ENCODE data around the gene PKDCC. TPM values are rescaled to one million over a fixed set of nuclear protein-coding genes. Genes with fewer than 3 reads are reported as not detected.

PKDCC gene
- total and polyA plus RNA-seq, 2 experiments from 2014 or later: 1.2 to 9.9 TPM

DNA sequence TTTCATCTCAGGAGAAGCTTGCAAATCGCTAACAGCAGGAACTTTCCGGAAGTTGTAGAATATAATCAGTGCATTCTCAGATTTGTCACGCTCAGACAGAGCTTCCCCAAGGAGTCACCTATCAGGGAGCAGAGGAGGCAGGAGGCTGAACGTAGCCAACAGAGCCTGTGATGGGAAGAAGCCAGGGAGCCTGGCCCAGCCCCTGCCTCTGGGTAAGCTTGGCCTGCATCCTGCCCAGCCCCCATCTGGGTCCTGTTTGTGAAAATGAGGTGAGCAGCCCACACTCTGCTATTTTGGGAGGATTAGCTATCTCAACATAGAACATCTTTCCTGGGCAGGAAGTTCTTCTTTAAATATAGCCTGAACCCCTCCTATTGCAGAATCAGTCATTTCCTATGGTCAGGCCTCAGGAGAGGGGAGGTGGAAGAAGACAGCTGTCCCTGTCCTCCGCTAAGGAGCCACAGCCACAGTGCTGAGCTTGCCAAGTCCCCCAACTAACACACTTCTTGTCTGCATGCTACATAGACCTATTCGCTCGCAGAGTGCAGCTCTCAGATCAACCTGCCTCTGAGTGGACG, 19.2 kb upstream of the PKDCC start:
- Histone ChIP-seq H3K4me3 (no peak overlapping the region), H3F3A (ENCODE audit: insufficient read depth) (no peaks in the 10 kb centered on the region), H2AFZ (no peak overlapping the region), H3K27me3 (replicated peaks; ENCODE audit: insufficient read depth) (no peaks in the 10 kb centered on the region), H3K9ac (no peak overlapping the region), H3K36me3 (ENCODE audit: low read depth) (no peaks in the 10 kb centered on the region), H3K27ac (no peak overlapping the region), H3K4me1 (ENCODE audit: insufficient read depth) (peaks cover 7% of the 10 kb centered on the region; the same call in 1 of the 2 replicates), H3K79me2 (ENCODE audit: insufficient read depth) (no peaks in the 10 kb centered on the region), H3K9me2 (ENCODE audit: insufficient read depth) (no peaks in the 10 kb centered on the region), H3K4me2 (ENCODE audit: unreplicated experiment) (no peak overlapping the region), H4K20me1 (ENCODE audit: insufficient read depth) (no peaks in the 10 kb centered on the region), H3K9me3 (ENCODE audit: low read depth) (no peaks in the 10 kb centered on the region)
- in situ Hi-C loops (cut with MboI): no loop called here
- WGBS, 2 experiments (ENCODE audit: low coverage in 1 of 2, low lambda C conversion rate in 2 of 2, missing lambda C conversion rate in 2 of 2): 85 to 91% methylated on average over 8 of the region's 8 CpGs
- TF ChIP-seq EZH2 (IDR thresholded peaks at IDR 0.05; ENCODE audit: insufficient read depth, poor library complexity, severe bottlenecking) (no peak), EZH2phosphoT487 (IDR thresholded peaks at IDR 0.05; ENCODE audit: insufficient read depth, low read depth) (no peak)
- no peak for DNase-seq

DNA sequence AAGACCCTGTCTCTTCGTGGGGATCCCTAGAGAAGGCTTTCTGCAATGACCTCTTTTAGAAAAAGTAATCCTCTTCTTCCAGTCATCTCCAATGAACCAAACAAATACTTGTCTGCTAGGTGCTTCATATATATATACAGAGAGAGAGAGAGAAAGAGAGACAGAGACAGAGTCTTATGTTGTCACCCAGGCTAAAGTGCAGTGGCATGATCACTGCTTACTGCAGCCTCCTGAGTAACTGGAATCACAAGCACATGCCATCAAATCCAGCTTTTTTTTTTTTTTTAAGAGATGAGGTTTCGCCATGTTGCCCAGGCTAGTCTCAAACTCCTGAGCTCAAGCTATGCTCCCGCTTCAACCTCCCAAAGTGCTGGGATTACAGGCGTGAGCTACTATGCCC, 18.6 kb upstream of the PKDCC start:
- peaks cover 7% of the 10 kb centered on the region; the same call in 1 of the 2 replicates for H3K4me1 ChIP-seq (ENCODE audit: insufficient read depth)

DNA sequence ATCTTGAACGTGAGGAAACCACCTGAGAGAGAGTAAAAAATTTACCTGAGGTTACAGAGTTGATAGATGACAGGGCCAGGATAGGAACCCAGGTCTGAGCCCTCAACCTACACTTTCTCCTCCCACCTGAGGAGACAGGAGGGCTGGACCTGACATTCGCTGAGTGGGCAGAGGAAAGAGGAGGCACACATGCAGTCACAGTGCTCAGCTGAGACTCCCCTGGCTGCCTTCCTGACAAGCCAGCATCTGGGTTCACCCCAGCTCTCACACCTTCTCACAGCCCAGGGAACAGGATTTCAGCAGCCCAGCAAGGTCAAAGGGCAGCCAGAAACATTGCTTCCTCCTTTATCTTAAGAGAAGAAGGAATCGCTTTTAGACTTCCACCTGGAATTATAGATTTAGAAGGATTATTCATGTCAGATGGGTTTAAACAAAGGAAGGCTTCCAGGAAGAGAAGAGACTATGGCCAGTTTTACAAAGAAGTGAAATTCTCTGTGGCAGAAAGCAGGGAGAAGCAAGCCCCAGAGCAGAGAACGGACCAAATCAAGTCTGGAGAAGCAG, 18.1 kb upstream of the PKDCC start:
- Histone ChIP-seq H2AFZ (no peak overlapping the region), H3K9me3 (ENCODE audit: low read depth) (no peaks in the 10 kb centered on the region), H3K36me3 (ENCODE audit: low read depth) (no peaks in the 10 kb centered on the region), H3K9me2 (ENCODE audit: insufficient read depth) (no peaks in the 10 kb centered on the region), H3K27me3 (replicated peaks; ENCODE audit: insufficient read depth) (no peaks in the 10 kb centered on the region), H3K9ac (no peak overlapping the region), H3K79me2 (ENCODE audit: insufficient read depth) (no peaks in the 10 kb centered on the region), H3F3A (ENCODE audit: insufficient read depth) (no peaks in the 10 kb centered on the region), H3K4me3 (no peak overlapping the region), H3K27ac (no peak overlapping the region), H4K20me1 (ENCODE audit: insufficient read depth) (no peaks in the 10 kb centered on the region), H3K4me2 (ENCODE audit: unreplicated experiment) (no peak overlapping the region), H3K4me1 (ENCODE audit: insufficient read depth) (peaks cover 6% of the 10 kb centered on the region; the same call in 1 of the 2 replicates)
- in situ Hi-C loops (cut with MboI): no loop called here
- DNase-seq: no peak
- no peak for TF ChIP-seq EZH2 (IDR thresholded peaks at IDR 0.05; ENCODE audit: insufficient read depth, poor library complexity, severe bottlenecking)
- TF ChIP-seq EZH2phosphoT487 (IDR thresholded peaks at IDR 0.05; ENCODE audit: insufficient read depth, low read depth): no peak
- 79 to 91% methylated on average over 4 of the region's 4 CpGs for WGBS, 2 experiments (ENCODE audit: low coverage in 1 of 2, low lambda C conversion rate in 2 of 2, missing lambda C conversion rate in 2 of 2)

More for the DNA sequence above, 18.6 kb upstream of the PKDCC start:
- no peak overlapping the region for H3K9ac ChIP-seq
- no peak overlapping the region for H3K4me3 ChIP-seq
- WGBS, 2 experiments (ENCODE audit: low coverage in 1 of 2, low lambda C conversion rate in 2 of 2, missing lambda C conversion rate in 2 of 2): 87 to 90% methylated on average over 4 of the region's 4 CpGs
- no peaks in the 10 kb centered on the region for H3K9me3 ChIP-seq (ENCODE audit: low read depth)
- DNase-seq: no peak
- H3K27ac ChIP-seq: no peak overlapping the region
- H2AFZ ChIP-seq: no peak overlapping the region
- no peaks in the 10 kb centered on the region for H3K27me3 ChIP-seq (replicated peaks; ENCODE audit: insufficient read depth)
- no peak overlapping the region for H3K4me2 ChIP-seq (ENCODE audit: unreplicated experiment)
- in situ Hi-C loops (cut with MboI): no loop called here
- H3K36me3 ChIP-seq (ENCODE audit: low read depth): no peaks in the 10 kb centered on the region
- TF ChIP-seq EZH2phosphoT487 (IDR thresholded peaks at IDR 0.05; ENCODE audit: insufficient read depth, low read depth) (no peak), EZH2 (IDR thresholded peaks at IDR 0.05; ENCODE audit: insufficient read depth, poor library complexity, severe bottlenecking) (no peak)
- no peaks in the 10 kb centered on the region for H4K20me1 ChIP-seq (ENCODE audit: insufficient read depth)
- H3F3A ChIP-seq (ENCODE audit: insufficient read depth): no peaks in the 10 kb centered on the region
- H3K79me2 ChIP-seq (ENCODE audit: insufficient read depth): no peaks in the 10 kb centered on the region
- no peaks in the 10 kb centered on the region for H3K9me2 ChIP-seq (ENCODE audit: insufficient read depth)

DNA sequence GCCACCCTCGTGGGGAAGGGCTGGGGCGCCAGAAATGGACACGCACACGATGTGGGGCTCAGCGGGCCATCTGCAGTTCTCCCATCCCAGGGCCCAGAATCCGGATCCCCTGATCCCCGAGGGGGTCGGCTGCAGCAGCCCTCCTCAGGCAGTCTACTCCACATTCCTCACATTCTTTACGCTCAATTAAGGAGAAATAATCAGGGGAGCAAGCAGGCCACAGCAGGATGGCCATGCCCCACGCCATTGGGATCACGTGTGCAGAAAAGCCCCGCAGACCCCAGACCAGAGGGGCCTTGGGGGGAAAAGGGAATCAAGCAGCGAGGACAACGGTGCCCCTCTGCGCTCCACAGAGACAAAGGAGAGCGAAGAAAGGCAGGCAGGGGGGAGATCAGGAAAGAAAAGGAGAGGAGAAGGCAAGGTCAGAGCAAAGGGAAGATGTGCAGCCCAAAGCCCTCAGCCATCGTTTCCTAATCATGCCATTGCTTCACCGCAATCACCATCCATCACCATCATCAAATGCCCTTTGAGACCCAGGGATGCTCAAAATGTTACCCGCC, 17.5 kb upstream of the PKDCC start:
- no peaks in the 10 kb centered on the region for H3K36me3 ChIP-seq (ENCODE audit: low read depth)
- no peak overlapping the region for H3K4me3 ChIP-seq
- H3K9ac ChIP-seq: no peak overlapping the region
- H3K79me2 ChIP-seq (ENCODE audit: insufficient read depth): no peaks in the 10 kb centered on the region
- peaks cover under 1% of the 10 kb centered on the region; the same call in 1 of the 2 replicates for H3K4me1 ChIP-seq (ENCODE audit: insufficient read depth)
- no peaks in the 10 kb centered on the region for H3F3A ChIP-seq (ENCODE audit: insufficient read depth)
- H3K27ac ChIP-seq: no peak overlapping the region
- no peaks in the 10 kb centered on the region for H3K9me2 ChIP-seq (ENCODE audit: insufficient read depth)
- no peaks in the 10 kb centered on the region for H3K27me3 ChIP-seq (replicated peaks; ENCODE audit: insufficient read depth)
- H3K4me2 ChIP-seq (ENCODE audit: unreplicated experiment): no peak overlapping the region
- H3K9me3 ChIP-seq (ENCODE audit: low read depth): no peaks in the 10 kb centered on the region
- H4K20me1 ChIP-seq (ENCODE audit: insufficient read depth): no peaks in the 10 kb centered on the region
- in situ Hi-C loops (cut with MboI): no loop called here
- TF ChIP-seq EZH2 (IDR thresholded peaks at IDR 0.05; ENCODE audit: insufficient read depth, poor library complexity, severe bottlenecking): no peak
- no peak for TF ChIP-seq EZH2phosphoT487 (IDR thresholded peaks at IDR 0.05; ENCODE audit: insufficient read depth, low read depth)
- no peak for DNase-seq
- H2AFZ ChIP-seq: no peak overlapping the region
- WGBS, 2 experiments (ENCODE audit: low coverage in 1 of 2, low lambda C conversion rate in 2 of 2, missing lambda C conversion rate in 2 of 2): 82 to 89% methylated on average over 17 to 19 of the region's 19 CpGs
